NCI-H1930 (cell line): ENCODE data around the gene GPATCH1.
A peak's percentile ranks its signal among the peaks of the same experiment; 100 is the strongest.
"Not testable (repeated sequence)": the region's sequence is repeated elsewhere in the genome, so short reads cannot be mapped to it uniquely, and the experiment has no call there.

Source experiments
- DNase-seq, 2 experiments: peaks; one replicate each; lab custom pipeline; 2025; lab: John Stamatoyannopoulos, UW

Gene GPATCH1

GRCh38 chr19:33080761-33081681 lies at the start of gene GPATCH1:
TSS of gene GPATCH1 (plus strand) at chr19:33081181. CDS start at chr19:33081194, 13 bp downstream.
- DNase-seq: peak; percentile 86 to 87

- DNase-seq: no peak
Observed at GRCh38 chr19:33032218-33032781, 48.7 kb upstream of the GPATCH1 start.

- DNase-seq: no peak
Observed at GRCh38 chr19:33035461-33035860, 45.5 kb upstream of the GPATCH1 start.

- not testable (repeated sequence) for DNase-seq
Observed at GRCh38 chr19:33036370-33037167, 44.4 kb upstream of the GPATCH1 start.

- not testable (repeated sequence) for DNase-seq
Observed at GRCh38 chr19:33037168-33038025, 43.6 kb upstream of the GPATCH1 start.

- no peak for DNase-seq
Observed at GRCh38 chr19:33039108-33039599, 41.8 kb upstream of the GPATCH1 start.

- DNase-seq: no peak
Observed at GRCh38 chr19:33039815-33040214, 41.2 kb upstream of the GPATCH1 start.

GRCh38 chr19:33040994-33041827 lies 39.8 kb upstream of the GPATCH1 start:
- no peak for DNase-seq

GRCh38 chr19:33041828-33042160 lies 39.2 kb upstream of the GPATCH1 start:
- DNase-seq: not testable (repeated sequence)

- DNase-seq: no peak
Observed at GRCh38 chr19:33047422-33047821, 33.6 kb upstream of the GPATCH1 start.

- no peak for DNase-seq
Observed at GRCh38 chr19:33048806-33049676, 31.9 kb upstream of the GPATCH1 start.

GRCh38 chr19:33050110-33050509 lies 30.9 kb upstream of the GPATCH1 start:
- no peak for DNase-seq

- DNase-seq: no peak
Observed at GRCh38 chr19:33052352-33052972, 28.5 kb upstream of the GPATCH1 start.

GRCh38 chr19:33054623-33055022 lies 26.4 kb upstream of the GPATCH1 start:
- no peak for DNase-seq

GRCh38 chr19:33055718-33056117 lies 25.3 kb upstream of the GPATCH1 start:
- DNase-seq: no peak

GRCh38 chr19:33060586-33060985 lies 20.4 kb upstream of the GPATCH1 start:
- DNase-seq: no peak

- no peak for DNase-seq
Observed at GRCh38 chr19:33062902-33063301, 18.1 kb upstream of the GPATCH1 start.

- DNase-seq: no peak
Observed at GRCh38 chr19:33063356-33063752, 17.6 kb upstream of the GPATCH1 start.
